DND-41 (cell line): ENCODE data around the gene TEX51.

Source experiments
- ATAC-seq: fragments of 200-7000 bp; cut with Tn5 transposase; 3 replicates; pipeline ENCODE4 v1.9.1; 2021; ENCODE audit warnings: low read depth; ENCODE audit not compliant: insufficient read depth
- DNase-seq: peaks from one replicate; pipeline ENCODE4 v3.0.0-alpha.2; 2020
- H2AFZ ChIP-seq: 2 replicates; pipeline ENCODE4 v1.6.0; 2012; ENCODE audit warnings: low read depth, low read length
- H3K27ac ChIP-seq: 2 replicates; pipeline ENCODE4 v1.5.1; 2012; ENCODE audit warnings: low read length, inconsistent platforms
- H3K27me3 ChIP-seq: fragments of 200-600 bp; sonication (generic); 2 replicates; pipeline ENCODE4 v1.6.0; 2012; ENCODE audit warnings: low read length, mild to moderate bottlenecking, inconsistent platforms; ENCODE audit not compliant: insufficient read depth, poor library complexity
- H3K36me3 ChIP-seq: 2 replicates; pipeline ENCODE4 v1.5.1; 2012; ENCODE audit warnings: low read length, inconsistent platforms; ENCODE audit not compliant: insufficient read depth
- H3K4me1 ChIP-seq: 2 replicates; pipeline ENCODE4 v1.5.1; 2012; ENCODE audit warnings: mild to moderate bottlenecking, low read length; ENCODE audit not compliant: insufficient read depth
- H3K4me2 ChIP-seq: 2 replicates; pipeline ENCODE4 v1.6.0; 2012; ENCODE audit warnings: mild to moderate bottlenecking, moderate library complexity, low read length, inconsistent platforms; ENCODE audit not compliant: insufficient read depth
- H3K4me3 ChIP-seq, 2 experiments: fragments of 200-600 bp in 1 of 2; shearing (Covaris generic) in 1 of 2; 2 replicates each; pipeline ENCODE4 v1.5.1; 2012 to 2016; ENCODE audit warnings: inconsistent platforms in 2 of 2, low read length in 2 of 2, mild to moderate bottlenecking in 2 of 2, low read depth in 1 of 2, moderate library complexity in 1 of 2
- H3K79me2 ChIP-seq: 2 replicates; pipeline ENCODE4 v1.6.0; 2012; ENCODE audit warnings: low read length, inconsistent platforms; ENCODE audit not compliant: insufficient read depth
- H3K9ac ChIP-seq: 2 replicates; pipeline ENCODE4 v1.6.0; 2012; ENCODE audit warnings: low read depth, mild to moderate bottlenecking, inconsistent platforms, low read length, moderate library complexity
- H3K9me3 ChIP-seq: 2 replicates; pipeline ENCODE4 v1.5.1; 2012; ENCODE audit warnings: low read length, moderate library complexity, mild to moderate bottlenecking, inconsistent platforms; ENCODE audit not compliant: insufficient read depth, severe bottlenecking
- H4K20me1 ChIP-seq: 2 replicates; pipeline ENCODE4 v1.6.0; 2012; ENCODE audit warnings: low read length; ENCODE audit not compliant: insufficient read depth
- CTCF ChIP-seq: IDR thresholded peaks from 2 replicates; pipeline ENCODE4 v1.5.1; 2012; ENCODE audit warnings: borderline replicate concordance, low read length, moderate library complexity, mild to moderate bottlenecking; ENCODE audit not compliant: poor library complexity, severe bottlenecking; ENCODE audit errors: extremely low read depth
- EZH2 ChIP-seq: IDR thresholded peaks from 3 replicates; pipeline ENCODE4 v1.6.1; 2012; ENCODE audit warnings: borderline replicate concordance, low read depth, mild to moderate bottlenecking, moderate library complexity, low read length, inconsistent platforms; ENCODE audit not compliant: severe bottlenecking

Gene TEX51

GRCh38 chr2:126914811-126915500 lies 16.3 kb downstream of the TEX51 start:
- Histone ChIP-seq H3K4me3 (no peak overlapping the region), H3K27me3 (no peaks in the 10 kb centered on the region), H3K4me1 (no peaks in the 10 kb centered on the region), H3K4me2 (no peak overlapping the region), H3K9me3 (no peaks in the 10 kb centered on the region), H3K27ac (no peak overlapping the region), H3K79me2 (no peaks in the 10 kb centered on the region), H3K36me3 (no peaks in the 10 kb centered on the region), H2AFZ (no peak overlapping the region), H4K20me1 (no peaks in the 10 kb centered on the region), H3K9ac (no peak overlapping the region)
- DNase-seq (no peak), ATAC-seq (no peak)
- TF ChIP-seq CTCF = no peak

GRCh38 chr2:126915903-126916302 lies 17.2 kb downstream of the TEX51 start:
- Histone ChIP-seq H3K9me3 (no peaks in the 10 kb centered on the region), H3K4me1 (no peaks in the 10 kb centered on the region), H4K20me1 (no peaks in the 10 kb centered on the region), H3K27ac (no peak overlapping the region), H3K4me2 (no peak overlapping the region), H3K27me3 (no peaks in the 10 kb centered on the region), H3K36me3 (no peaks in the 10 kb centered on the region), H3K4me3 (no peak overlapping the region), H3K79me2 (no peaks in the 10 kb centered on the region), H3K9ac (no peak overlapping the region), H2AFZ (no peak overlapping the region)
- TF ChIP-seq CTCF (no peak), EZH2 (no peak)
- ATAC-seq (no peak), DNase-seq (no peak)

GRCh38 chr2:126916744-126917143 lies 18.1 kb downstream of the TEX51 start:
- TF ChIP-seq EZH2 (no peak), CTCF (no peak)
- Histone ChIP-seq H2AFZ (no peak overlapping the region), H3K4me2 (no peak overlapping the region), H3K36me3 (no peaks in the 10 kb centered on the region), H3K79me2 (no peaks in the 10 kb centered on the region), H3K27me3 (peaks cover 4% of the 10 kb centered on the region), H3K27ac (no peak overlapping the region), H4K20me1 (no peaks in the 10 kb centered on the region), H3K4me3 (no peak overlapping the region), H3K9ac (no peak overlapping the region), H3K4me1 (no peaks in the 10 kb centered on the region), H3K9me3 (no peaks in the 10 kb centered on the region)
- ATAC-seq (no peak), DNase-seq (no peak)
